ENCODE results near the gene TMEM31.
A peak's percentile ranks its signal among the peaks of the same experiment; 100 is the strongest.

Gene TMEM31, protein sequence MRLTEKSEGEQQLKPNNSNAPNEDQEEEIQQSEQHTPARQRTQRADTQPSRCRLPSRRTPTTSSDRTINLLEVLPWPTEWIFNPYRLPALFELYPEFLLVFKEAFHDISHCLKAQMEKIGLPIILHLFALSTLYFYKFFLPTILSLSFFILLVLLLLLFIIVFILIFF

DNA sequence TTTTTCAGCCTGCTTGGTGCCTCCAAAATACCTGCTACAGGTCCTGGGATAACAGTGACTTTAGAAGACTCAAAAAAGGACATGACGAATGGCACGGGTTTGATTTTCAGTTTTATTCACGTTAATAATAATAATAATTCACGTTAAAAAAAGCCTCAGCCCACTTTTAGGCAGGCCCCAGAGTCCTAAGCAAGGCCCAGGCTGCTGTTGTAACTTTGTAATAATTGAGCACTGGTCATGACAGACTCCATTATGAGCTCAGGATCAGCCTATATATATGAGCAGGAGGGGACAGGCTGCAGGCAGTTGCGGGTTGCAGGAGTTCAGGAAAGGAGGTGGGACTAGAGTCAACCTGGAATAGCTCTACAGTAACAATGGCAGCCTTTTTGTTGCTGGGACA is at the start of gene TMEM31:
Gene TMEM31 (plus strand): TSS at position 301 of the 400 bp plus-strand sequence. CDS start 1,350 bp downstream, outside the sequence.
- no peak for DNase-seq

DNA sequence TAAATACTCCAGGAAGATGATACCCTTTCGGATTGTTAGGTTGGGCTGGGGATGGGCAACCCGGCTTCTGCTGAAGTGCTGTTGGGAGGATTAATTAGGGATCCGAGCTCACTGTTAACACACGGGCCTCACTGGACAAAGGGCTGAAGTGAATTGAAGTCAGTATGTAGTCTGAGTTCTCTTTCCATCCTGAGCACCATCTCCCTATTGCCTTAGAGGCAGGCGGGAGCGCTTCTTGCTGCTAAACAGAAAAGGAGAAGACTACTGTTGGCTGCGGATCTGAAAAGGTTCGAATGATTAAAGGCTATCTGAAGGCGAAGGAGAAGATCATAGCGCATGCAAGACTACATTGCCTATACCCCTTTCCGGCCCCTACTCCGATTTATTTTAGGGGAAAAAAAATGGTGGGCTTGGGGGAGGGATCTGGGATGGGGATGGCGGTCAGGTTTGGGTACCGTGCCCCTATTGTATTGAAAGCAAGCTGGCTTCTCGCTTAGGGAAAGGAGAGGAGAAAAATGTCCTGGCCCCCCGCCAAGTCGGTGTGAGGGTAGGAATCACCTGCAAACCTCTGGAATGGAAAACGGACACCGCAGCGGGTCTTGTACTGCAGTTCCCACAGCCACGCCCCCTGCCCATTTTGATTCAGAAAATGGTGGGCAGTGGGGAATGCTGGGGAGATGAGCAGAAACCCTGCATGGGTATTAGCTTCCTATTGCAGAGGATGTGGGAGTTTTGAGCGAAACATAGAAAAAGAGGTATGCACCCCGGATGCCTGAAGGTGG is 46.5 kb upstream of the TMEM31 start:
- DNase-seq: no peak

DNA sequence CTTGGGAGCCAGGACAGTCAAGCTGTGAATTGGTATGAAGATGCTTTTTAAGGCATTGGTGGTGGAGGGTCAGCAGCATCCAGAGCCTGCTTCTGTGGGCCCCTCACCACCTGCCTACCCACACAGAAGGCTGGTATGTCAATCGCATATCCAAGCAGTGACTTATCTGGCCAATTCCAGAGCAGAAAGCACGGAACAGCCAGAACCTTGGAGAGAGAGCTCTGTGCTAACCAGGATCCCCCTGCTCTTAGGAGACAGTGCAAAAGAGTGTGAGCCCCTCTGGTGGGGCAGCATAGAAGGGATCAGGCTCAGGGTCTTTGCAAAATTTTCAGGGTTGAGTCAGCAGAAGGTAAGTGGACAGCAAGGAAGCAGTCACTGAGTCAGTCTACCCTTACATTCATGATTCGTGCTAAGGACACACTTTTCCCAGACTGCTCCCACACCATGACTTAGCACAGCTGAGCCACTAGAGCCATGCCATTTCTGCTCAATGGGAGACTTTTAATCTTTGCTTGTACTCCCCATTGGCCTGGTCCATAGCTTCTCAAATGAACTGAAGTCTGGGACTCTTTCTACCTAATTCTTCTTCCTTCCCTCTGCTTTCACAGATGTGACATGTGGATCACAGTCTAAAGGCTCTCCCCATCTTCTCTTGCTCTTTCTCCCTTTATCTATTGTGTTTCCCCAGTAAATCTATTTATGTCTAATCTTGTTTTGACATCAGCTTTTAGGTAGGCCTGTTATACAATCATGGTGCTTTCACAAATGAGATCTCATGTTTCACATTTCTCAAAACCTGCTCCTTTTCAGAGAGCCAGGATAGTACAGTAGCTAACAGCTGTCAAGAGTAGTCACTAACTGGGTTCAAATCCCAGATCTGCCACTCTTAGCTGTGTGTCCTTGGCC is 44.3 kb upstream of the TMEM31 start:
- DNase-seq: no peak

DNA sequence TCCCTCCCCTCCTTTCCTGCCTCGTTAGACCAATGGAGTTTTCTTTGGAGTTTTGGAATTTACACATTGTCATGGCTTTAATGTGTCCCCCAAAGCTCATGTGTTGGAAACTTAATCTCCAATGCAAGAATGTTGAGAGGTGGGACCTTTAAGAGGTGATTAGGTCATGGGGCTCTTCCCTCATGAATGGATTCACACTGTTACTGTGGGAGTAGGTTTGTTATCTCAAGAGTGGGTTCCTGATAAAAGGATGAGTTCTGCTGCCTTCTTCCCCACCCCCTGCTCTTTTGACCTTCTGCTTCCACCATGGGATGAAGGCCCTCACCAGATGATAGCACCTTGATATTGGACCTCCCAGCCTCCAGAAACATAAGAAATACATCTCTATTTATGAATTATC is 41.0 kb upstream of the TMEM31 start:
- no peak for DNase-seq

DNA sequence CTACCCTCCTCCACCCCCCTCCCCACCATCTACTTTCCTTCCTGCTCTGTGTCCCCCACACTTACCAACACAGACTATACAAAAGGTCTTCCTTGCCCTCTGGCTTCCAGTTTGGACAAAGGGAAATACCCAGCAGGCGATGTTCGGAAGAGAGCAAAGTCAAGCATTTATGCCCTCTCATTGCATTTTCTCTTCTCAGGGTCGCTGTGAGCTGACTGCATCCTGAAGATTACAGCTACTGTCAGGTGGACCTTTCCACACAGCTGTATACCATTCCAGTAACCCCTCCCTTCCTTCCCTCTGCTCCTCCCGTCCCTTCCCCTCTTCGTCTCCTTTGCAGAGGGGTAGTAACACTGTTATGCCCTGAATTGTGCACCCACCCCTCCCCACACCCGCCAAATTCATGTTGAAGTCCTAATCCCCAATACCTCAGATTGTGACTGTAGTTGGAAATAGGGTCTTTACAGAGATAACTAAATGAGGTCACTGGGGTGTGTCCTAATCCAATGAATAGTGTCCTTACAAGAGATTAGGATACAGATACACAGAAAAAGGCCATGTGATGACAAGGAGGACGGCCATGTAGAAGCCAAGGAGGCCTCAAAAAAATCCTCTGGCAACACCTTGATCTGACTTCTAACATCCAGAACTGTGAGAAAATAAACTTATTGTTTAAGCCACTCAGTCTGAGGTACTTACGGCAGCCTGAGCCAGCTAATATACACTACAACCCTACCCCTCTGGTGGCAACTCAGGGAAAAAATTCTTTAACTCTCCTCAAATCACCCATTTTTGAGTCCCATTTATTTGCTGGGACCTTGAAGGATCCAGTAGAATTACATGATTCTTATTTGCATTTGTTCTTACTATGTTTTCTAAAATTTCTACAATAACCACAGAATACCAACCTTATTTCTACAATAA is 35.9 kb upstream of the TMEM31 start:
- no peak for DNase-seq

DNA sequence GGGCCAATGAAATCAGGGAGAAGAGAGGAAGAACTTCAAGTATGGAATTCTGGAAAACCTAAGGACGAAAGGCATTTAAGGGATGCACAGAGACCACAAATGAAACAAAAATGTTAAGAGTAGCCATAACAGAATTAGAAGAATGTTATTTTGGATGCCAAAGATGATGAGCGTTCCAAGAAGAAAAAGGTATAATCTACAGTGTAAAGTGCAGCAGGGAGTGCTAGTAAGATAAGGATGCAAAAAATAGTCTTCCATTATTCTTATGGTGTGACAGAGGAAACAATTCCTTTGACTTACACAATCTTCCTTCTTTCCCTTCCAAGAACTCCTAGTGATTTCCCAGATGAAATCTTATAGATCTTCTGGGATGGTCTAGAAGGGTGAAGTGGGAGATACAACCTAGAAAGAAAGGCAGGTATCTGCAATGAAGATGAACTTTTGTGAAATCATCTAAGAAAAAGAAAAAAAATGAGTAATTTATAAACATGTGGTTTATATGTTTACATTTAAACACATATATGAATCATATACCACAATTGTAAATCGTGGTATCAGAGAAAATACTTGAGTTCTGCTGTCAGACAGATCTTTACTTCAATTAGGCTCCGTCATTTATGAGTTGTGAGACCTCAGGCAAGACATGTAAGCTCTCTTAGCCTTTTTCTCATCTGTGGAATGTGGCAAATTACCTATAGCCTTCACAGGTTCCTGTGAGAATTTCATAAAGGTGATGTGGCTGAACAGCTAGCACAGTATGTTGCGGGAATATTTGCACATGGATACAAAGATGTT is 32.3 kb upstream of the TMEM31 start:
- DNase-seq: no peak

DNA sequence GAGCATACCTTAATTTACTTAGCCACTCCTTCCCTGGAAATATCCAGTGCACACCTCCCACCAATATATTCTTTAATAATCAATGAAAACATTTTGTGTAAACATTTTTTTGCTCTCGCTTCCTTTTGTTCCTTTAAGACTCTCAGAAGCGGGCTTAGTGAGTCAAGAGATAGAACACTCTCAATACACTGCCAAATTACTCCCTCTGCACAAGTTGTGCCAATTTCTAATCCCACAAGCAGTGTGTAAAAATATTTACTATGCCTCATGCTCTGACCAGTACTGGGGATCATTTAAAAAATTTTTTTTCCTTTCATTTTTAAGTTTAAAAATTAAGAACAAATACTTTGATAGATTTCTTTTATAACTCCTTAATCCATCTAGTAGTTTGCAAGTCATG is 29.3 kb upstream of the TMEM31 start:
- DNase-seq: no peak

DNA sequence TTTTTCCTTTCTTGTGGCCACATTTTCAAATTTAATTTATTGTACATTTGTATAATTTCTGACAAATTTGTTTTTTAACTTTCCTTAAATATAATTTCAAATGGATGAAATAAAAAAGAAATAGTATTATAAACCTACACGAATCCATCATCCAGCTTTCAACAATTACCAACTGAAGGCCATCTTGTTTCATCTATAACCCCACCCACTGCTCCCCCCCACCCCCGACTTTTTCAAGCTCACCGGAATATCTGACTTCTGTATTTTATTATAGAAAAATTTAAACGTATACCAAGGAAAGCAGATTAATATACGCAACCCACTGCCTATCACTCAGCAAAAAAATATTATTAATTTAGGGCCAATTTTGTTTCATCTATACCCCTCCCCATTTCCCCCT is 25.3 kb upstream of the TMEM31 start:
- DNase-seq: no peak

DNA sequence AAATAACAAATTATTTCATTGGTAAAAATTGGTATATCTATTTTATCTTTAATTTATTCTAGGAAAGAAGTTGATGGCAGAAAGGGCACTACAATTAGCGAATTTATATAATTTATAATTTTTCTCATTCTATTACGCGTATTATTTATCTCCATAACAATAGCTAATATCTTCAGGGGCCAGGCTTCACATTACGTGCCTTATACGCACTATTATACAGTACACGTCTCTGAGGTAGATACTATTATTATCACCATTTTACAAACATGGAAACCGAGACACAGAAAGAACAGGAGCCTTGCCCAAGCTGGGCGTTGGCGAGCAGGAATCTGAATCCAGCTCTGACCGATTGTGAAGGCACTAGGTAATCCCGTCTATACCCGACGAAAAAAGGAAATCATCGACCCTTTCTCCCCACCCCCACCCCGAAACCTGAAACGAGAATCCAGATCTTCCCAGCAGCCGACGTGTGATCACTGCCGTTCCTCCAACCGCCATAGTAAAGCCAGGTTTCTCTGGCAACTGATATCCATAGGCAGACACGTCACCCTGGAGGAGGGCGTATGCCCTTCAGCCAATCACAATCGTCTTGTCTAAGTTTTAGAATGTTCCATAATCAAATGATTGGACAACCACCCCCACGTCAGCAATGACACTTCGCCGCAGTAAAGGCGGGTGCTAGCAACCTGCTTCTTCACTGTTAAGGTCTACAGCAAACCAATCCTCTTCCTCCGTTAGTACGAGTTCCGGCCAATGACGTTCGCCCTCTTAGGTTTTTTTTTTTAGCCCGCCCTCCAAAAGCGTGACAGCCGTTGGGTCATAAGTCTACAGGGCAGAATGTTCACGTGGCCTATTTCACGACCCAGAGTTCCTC is 24.3 kb upstream of the TMEM31 start, which contains the start of gene MORF4L2:
Gene MORF4L2 (minus strand): TSS at position 501 of the 874 bp plus-strand sequence. CDS start 9,672 bp downstream, outside the sequence.
- DNase-seq: peak; percentile 99

DNA sequence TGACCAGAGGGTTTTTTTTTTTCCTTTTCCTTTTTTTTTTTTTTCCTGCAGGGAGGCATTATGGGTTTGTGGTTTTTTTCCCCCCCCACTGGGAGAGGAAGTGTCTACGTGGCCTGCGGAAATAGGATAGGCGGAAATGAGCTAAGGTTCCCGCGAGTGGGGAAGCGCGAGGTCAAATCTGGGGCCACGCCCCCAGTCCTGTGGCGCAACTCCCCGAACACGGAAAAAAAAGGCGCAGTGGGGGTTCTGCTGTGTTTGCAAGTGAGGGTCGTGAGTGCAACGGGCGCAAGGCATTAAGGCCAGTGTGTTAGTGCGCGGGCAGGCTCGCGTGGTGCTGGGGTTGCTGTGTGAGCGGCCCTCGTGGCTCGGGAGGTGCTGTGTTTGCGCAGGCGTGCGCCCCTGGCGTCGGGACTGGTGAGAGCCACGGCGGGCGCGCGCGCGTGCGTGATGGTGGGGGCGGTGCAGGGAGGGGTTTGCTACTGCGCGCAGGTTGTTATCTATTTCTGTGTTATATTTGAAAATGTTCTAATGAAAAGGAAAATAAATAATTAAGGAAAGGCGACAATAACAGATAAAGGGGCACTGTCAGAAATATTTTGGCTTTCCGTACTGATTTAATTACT is 23.5 kb upstream of the TMEM31 start:
- DNase-seq: no peak

DNA sequence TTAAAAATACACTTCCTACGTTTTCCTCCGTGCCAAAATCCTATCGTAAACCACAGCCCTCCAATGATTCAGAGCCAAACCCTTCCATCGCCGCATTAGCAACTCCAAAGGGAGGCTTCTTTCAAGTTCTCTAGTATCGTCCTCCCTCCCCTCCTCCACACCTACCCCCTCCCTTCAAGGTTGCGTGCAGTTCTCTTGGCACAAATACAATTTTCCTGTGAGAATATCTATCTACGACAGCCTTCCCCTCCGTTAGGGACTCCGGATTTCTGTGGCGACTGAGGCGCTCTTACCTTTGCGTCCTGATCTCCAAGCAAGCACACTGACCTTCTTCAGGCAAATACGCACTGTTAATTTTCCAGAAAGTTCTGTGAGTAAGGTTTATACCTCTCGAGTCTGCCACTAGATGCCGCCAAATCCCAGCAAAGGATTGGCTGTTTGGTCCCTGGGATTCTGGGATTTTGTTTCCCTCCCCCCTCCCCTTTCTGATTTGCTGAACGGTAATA is 23.0 kb upstream of the TMEM31 start:
- DNase-seq: peak; percentile 73

DNA sequence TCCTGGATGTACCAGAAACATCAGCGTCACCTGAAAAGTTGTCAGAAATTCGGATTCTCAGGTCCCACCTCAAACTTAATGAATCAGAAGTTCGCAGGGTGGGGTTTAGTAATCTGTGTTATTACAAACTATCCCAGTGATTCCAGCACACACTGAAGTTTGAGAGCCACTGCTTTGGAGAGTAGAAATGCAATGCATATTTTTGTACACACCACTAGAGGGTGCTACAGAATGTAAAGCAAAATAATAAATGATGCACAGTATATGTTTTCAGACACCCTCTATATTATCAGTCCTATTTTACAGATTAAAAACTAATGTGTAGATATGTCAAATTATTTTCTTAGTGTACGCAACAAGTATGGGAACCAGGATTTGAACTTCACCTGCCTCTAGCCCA is 21.8 kb upstream of the TMEM31 start:
- DNase-seq: peak; percentile 21

DNA sequence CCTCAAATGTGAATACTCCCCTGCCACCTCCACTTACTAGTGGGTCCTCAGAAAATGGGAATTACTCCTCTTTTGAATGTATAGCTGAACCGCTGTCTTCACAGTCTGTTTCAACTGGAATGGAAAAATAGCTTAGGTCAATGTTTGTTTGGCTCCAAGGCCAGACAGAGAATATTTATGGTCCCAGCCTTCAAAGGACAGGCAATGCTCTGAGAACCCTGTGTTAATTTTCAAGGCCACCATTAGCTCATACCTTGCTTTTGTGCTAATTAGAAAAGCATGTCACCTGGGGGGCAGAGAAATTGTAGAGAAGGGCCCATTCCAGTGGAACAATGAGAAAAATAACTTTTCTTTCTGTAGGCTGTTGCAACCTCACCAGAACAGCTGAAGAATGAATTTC is 19.6 kb upstream of the TMEM31 start:
- no peak for DNase-seq

DNA sequence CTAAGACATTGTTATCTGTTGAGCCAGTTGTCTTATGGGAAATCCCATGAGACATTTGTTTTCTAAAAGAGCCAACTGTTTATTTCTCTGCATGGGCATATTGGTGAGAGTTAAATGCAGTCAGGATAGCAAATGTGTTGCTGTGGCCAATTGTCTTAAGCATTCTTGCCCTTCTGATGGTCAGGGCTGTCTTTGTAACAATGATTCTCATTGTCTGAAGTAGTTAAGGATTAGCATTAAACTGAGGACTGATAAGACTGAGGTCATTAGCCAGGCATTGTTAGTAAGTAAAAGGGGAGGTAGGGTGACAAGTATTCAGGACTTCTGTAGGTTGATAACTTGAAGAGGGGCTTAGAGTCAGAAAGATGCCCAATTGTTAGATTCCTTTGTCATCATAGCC is 13.0 kb upstream of the TMEM31 start:
- no peak for DNase-seq

DNA sequence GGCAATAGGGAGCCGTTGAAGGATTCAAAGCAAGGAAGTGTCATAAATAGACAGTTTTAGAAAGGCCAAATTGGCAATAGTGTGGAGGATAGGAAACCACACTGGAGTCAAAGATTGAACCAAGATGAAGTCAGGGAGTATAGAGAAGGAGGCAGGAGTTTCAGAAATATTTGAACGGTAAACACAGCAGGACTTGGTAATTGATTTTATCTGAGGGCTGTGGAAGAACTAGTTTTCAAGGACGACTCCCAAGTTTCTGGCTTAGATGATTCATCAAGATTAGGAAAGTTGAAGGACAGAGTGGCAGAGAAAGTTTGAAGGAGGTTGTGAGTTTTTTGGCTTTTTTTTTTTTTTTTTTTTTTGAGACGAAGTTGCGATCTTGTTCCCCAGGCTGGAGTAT is 11.5 kb upstream of the TMEM31 start:
- no peak for DNase-seq

DNA sequence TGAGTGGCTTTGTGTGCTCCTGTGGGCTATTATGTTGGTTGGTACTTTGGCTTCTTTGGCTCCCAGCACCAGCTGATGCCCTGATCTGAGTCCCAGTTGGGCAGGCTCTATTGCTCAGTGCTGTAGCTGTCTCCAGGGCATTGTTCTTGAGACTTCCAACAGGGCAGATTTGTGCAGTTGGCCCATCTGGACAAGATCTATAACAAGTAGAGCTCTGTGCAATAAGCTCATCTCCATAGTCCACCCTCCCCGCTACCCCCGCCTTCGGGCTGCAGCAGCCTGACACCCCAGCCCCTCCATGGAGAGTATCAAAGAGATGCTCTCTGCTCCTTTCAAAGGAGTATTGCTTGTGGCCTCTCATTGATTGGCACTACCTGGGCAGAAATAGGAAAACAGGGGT is 5.8 kb upstream of the TMEM31 start:
- DNase-seq: no peak

DNA sequence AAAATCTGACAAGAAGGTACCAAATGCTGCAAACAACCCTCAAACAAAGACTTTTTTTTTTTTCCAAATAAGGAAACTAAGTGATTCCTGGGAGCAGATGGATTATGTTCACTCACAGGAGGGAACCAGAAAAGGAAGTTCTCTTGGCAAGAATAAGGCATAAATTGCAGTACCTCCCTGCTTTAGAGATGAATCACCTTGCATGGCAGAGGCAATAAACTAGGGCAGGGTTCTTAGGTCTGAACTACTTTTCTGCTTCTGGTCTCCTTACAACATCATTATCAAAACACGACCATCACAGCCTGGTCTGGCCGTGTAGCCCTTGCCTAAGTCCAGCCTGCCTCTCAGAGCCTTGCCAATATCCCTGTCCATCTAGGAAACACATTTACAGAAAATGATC is 6.3 kb downstream of the TMEM31 start:
- no peak for DNase-seq

DNA sequence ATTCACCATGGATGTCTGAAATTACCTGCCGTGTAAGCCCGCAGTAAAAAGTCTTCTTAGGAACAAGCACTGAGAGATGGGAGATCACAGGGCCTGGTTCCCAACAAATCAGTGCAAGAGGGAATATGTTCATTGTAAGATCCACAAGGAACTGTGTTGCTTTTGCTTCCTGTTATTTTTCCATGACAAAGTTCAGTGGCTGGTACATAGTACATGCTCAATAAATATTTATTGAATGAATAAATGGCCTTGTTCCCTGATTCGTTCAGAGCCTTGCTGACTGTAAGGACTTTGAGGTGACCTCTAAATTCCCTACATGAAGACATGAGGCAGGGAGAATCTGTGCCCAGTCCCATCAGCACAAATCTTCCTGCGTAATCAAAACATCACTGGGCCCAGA is 7.4 kb downstream of the TMEM31 start:
- no peak for DNase-seq

DNA sequence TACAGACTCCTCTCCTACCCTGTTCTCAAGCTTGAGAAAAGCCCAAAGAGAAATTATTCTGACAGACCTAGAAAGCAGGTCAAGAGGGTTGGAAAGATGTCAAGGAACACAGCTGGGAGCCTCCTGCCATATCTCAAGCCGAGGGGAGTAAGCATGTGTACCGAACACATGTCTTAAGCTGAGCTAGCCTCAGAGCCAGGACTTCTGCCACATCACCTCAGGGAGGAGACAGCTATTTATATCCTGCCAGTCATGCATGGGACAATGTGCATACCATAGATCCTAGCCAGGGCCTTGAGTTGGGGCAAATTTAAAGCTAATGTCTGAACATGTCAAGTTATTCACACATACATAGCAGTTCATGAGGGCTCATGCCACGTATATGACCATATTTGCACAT is 11.8 kb downstream of the TMEM31 start:
- DNase-seq: no peak

DNA sequence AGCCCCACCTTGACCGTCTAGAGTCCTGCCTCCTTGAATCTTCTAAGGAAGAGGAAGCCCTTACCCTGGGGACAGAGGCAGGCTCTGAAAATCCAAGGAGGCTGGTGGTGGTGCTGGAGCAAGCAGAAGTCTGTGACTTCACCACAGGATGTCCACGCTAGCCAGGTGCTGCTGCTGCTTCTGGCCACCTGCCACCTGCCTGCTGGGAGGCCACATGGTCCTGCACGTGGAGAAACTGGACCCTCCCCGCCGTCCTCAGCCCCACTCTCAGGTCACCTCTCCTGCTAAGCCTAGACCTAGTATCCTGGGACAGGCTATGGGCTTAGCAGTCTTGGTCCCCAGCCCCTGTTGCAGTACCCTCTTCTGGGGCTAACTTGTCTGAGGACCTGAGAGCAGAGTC is 15.8 kb downstream of the TMEM31 start:
- no peak for DNase-seq
